Measurements from ENCODE around the gene ADAMTS18. TPM values are rescaled to one million over a fixed set of nuclear protein-coding genes. Genes with fewer than 3 reads are reported as not detected.

ADAMTS18 gene
- total RNA-seq, 2 donors from 2014 or later = 0.52 to 2.6 TPM

DNA sequence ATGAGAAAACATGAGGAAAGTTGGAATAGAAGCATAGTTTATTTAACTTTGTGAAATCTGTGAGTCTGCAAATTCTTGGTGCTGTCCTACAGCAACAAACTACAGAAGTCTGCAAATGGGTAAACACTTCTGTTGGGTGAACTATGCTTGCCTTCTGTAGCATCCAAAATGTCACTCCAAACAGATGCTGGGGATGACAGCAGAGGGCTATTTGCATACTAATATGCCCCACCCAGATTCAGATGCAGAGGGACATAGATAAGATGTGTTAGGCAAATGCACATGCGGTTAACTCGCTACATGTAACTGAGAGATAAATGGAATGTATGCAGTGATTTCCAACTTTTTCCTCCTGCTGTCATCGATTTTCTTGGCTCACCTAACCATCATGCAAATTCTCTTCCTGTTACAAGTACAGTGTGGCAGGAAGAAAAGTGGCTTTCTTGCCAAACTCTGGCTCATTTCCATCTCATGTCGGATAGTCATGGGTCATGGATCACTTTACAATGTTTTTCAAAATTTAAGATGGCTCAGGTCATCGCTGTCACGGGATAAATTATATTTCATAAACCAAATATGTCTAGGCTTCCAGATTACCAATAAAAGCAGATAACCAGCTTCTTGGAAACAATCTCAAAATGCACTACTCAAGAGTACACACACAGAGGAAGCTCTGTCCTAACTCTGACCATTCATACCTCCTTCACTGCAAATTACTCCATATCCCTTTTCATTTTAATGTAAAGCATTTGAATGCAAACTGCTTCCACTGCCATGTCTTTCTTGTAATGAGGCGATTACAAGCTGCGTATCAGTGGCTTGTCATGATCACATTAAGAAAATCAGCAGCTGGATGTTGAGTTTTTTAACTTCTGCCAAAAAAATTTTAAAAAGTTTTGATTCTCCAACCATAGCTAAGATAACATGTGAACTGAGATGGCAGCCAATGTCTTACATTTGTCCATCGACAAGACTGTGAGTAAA, 47.7 kb downstream of the ADAMTS18 start:
- Histone ChIP-seq H3K4me1 (no peaks in the 10 kb centered on the region), H3K4me3 (no peak overlapping the region), H3K27ac (no peak overlapping the region), H3K27me3 (no peaks in the 10 kb centered on the region), H3K36me3 (replicated peaks in 1 of 2; ENCODE audit: insufficient read depth in 1 of 2, low read depth in 2 of 2) (no peaks in the 10 kb centered on the region), H3K9me3 (no peaks in the 10 kb centered on the region)
- DNase-seq (no peak), ATAC-seq (no peak)
- TF ChIP-seq, protein P1, sequence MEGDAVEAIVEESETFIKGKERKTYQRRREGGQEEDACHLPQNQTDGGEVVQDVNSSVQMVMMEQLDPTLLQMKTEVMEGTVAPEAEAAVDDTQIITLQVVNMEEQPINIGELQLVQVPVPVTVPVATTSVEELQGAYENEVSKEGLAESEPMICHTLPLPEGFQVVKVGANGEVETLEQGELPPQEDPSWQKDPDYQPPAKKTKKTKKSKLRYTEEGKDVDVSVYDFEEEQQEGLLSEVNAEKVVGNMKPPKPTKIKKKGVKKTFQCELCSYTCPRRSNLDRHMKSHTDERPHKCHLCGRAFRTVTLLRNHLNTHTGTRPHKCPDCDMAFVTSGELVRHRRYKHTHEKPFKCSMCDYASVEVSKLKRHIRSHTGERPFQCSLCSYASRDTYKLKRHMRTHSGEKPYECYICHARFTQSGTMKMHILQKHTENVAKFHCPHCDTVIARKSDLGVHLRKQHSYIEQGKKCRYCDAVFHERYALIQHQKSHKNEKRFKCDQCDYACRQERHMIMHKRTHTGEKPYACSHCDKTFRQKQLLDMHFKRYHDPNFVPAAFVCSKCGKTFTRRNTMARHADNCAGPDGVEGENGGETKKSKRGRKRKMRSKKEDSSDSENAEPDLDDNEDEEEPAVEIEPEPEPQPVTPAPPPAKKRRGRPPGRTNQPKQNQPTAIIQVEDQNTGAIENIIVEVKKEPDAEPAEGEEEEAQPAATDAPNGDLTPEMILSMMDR (IDR thresholded peaks at IDR 0.05) = no peak
- no peak for TF ChIP-seq POLR2A (IDR thresholded peaks at IDR 0.05)
- WGBS, 2 donors = 59 to 66% methylated on average over 9 of the region's 9 CpGs
- intact Hi-C loops (cut with DNase I) = no loop called here

DNA sequence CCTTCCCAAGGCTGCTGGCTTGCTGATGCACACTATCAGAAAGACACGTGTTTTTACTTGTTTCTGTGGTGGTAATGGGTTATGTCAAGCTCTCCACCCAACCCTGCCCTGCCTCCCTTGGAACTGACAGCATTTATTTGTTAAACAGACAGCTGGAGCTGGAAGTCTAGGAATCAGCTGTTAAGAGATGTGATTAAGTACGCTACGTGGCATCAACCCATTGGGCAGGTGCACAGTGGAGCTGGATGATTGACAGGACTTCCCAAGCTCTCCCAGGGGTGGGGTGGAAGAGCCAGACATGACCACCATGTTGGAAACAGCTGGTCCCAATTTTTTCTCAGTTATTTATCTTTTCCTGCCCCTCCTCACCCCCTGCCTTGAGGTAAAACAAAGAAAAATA, 49.4 kb downstream of the ADAMTS18 start:
- DNase-seq (no peak), ATAC-seq (no peak)
- WGBS, 2 donors = 36 to 57% methylated on average over 3 of the region's 3 CpGs
- H3K36me3 ChIP-seq (replicated peaks in 1 of 2; ENCODE audit: insufficient read depth in 1 of 2, low read depth in 2 of 2) = no peaks in the 10 kb centered on the region
- H3K4me3 ChIP-seq = no peak overlapping the region
- TF ChIP-seq POLR2A (IDR thresholded peaks at IDR 0.05) = no peak
- TF ChIP-seq, protein P1 (IDR thresholded peaks at IDR 0.05) = no peak
- intact Hi-C loops (cut with DNase I) = no loop called here
- H3K4me1 ChIP-seq = no peaks in the 10 kb centered on the region
- H3K9me3 ChIP-seq = no peaks in the 10 kb centered on the region
- H3K27ac ChIP-seq = no peak overlapping the region
- H3K27me3 ChIP-seq = no peaks in the 10 kb centered on the region

DNA sequence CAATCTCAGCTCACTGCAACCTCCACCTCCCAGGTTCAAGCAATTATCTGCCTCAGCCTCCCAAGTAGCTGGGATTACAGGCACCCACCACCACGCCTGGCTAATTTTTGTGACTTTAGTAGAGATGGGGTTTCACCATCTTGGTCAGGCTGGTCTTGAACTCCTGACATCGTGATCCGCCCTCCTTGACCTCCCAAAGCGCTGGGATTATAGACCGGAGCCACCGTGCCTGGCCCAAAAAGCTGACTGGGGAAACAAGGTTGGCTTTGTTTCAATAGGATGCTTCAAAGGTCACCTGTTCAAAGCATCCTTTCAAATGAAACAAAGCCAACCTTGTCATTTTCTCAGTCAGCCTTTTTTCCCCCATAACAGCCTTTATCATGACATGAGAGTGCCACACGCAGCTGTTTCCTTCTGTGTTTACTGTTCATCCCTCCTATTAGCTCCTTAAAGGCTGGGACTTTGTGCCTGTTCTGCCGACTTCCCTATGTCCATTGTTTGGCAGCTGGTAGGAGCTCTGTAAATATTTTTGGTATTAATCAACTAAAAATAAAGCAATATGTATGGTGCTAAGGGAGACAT, 51.1 kb downstream of the ADAMTS18 start:
- TF ChIP-seq POLR2A (IDR thresholded peaks at IDR 0.05) = no peak
- TF ChIP-seq, protein P1 (IDR thresholded peaks at IDR 0.05) = no peak
- no peak for DNase-seq

DNA sequence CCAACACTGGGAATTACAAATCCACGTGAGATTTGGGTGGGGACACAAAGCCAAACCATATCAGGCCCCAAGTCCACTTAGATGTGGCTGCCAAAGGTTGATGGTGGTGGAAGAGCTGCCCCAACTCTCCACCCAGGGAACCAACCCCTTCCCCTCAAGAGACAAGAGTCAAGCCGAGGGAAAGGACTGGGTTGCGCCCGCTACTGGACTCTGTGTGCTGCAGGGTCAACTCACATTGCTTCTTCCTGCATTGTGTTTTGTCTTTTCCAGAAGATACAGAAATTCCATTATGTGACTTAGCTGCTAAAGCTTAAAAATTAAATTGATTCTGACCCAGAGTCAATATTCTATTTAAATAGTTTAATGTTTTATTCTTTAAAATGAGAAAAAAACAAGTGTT, 58.5 kb downstream of the ADAMTS18 start:
- ATAC-seq (no peak), DNase-seq (no peak)
- Histone ChIP-seq H3K4me1 (peaks cover 15% of the 10 kb centered on the region), H3K9me3 (no peaks in the 10 kb centered on the region), H3K4me3 (no peak overlapping the region), H3K27ac (no peak overlapping the region), H3K36me3 (replicated peaks in 1 of 2; ENCODE audit: insufficient read depth in 1 of 2, low read depth in 2 of 2) (no peaks in the 10 kb centered on the region), H3K27me3 (no peaks in the 10 kb centered on the region)
- 41 to 86% methylated on average over 4 of the region's 4 CpGs for WGBS, 2 donors
- no peak for TF ChIP-seq POLR2A (IDR thresholded peaks at IDR 0.05)
- TF ChIP-seq, protein P1 (IDR thresholded peaks at IDR 0.05) = no peak
- intact Hi-C loops (cut with DNase I) = no loop called here

More for the DNA sequence above, 51.1 kb downstream of the ADAMTS18 start:
- no peaks in the 10 kb centered on the region for H3K4me1 ChIP-seq
- H3K4me3 ChIP-seq = no peak overlapping the region
- no peak for ATAC-seq
- intact Hi-C loops (cut with DNase I) = no loop called here
- no peaks in the 10 kb centered on the region for H3K36me3 ChIP-seq (replicated peaks in 1 of 2; ENCODE audit: insufficient read depth in 1 of 2, low read depth in 2 of 2)
- no peak overlapping the region for H3K27ac ChIP-seq
- no peaks in the 10 kb centered on the region for H3K9me3 ChIP-seq
- no peaks in the 10 kb centered on the region for H3K27me3 ChIP-seq
- 49 to 53% methylated on average over 8 of the region's 8 CpGs for WGBS, 2 donors

Data from body of pancreas (tissue), 4 donors.